GM12878 (cell line): Measurements from ENCODE around the gene TPRA1. TPM values are rescaled to one million over a fixed set of nuclear protein-coding genes. Genes with fewer than 3 reads are reported as not detected.

Source experiments
- CBX5 ChIP-seq: sonication (generic); IDR thresholded peaks from 2 replicates; pipeline ENCODE4 v1.6.1; 2016; ENCODE audit warnings: low read depth, moderate library complexity, mild to moderate bottlenecking, inconsistent platforms
- CHD1 ChIP-seq: IDR thresholded peaks from 2 replicates; pipeline ENCODE4 v1.6.1; 2012; ENCODE audit warnings: low read depth, low read length, improper control_type of control experiment
- E4F1 ChIP-seq: fragments of 450-650 bp; IDR thresholded peaks from 2 replicates; pipeline ENCODE4 v1.6.1; 2018; ENCODE audit warnings: borderline replicate concordance, mild to moderate bottlenecking; ENCODE audit not compliant: partially characterized antibody
- EED ChIP-seq: sonication (generic); IDR thresholded peaks from 2 replicates; pipeline ENCODE4 v1.6.1; 2016; ENCODE audit warnings: antibody characterized with exemption, low read depth
- EGR1 ChIP-seq, 2 experiments: IDR thresholded peaks; 1 replicate in 1 of 2; 2 replicates in 1 of 2; pipeline ENCODE4 v1.6.1; 2011 to 2012; ENCODE audit warnings: low read depth in 2 of 2, low read length in 2 of 2, borderline replicate concordance in 1 of 2, mild to moderate bottlenecking in 1 of 2, moderate library complexity in 1 of 2
- EP300 ChIP-seq, 2 experiments: fragments of 150-350 bp in 1 of 2; IDR thresholded peaks; 2 replicates each; pipeline ENCODE4 v1.6.1; 2011 to 2012; ENCODE audit warnings: low read depth in 2 of 2, low read length in 2 of 2, borderline replicate concordance in 1 of 2, improper control_type of control experiment in 1 of 2, inconsistent platforms in 1 of 2; ENCODE audit not compliant: control insufficient read depth in 1 of 2
- HDAC6 ChIP-seq: fragments of 200-600 bp; sonication (generic); IDR thresholded peaks from one replicate; pipeline ENCODE4 v1.8.0; 2017; ENCODE audit warnings: antibody characterized with exemption; ENCODE audit not compliant: unreplicated experiment
- KAT2A ChIP-seq: conservative IDR thresholded peaks from 2 replicates; pipeline ENCODE4 v1.6.1; 2011; ENCODE audit warnings: low read depth, low read length; ENCODE audit not compliant: control insufficient read depth
- MYB ChIP-seq: fragments of 150-350 bp; IDR thresholded peaks from 2 replicates; pipeline ENCODE4 v1.6.1; 2014; ENCODE audit warnings: mild to moderate bottlenecking, low read depth, low read length, borderline replicate concordance
- NBN ChIP-seq: fragments of 450-650 bp; IDR thresholded peaks from 2 replicates; pipeline ENCODE4 v1.6.1; 2016
- NFYB ChIP-seq: IDR thresholded peaks from 2 replicates; pipeline ENCODE4 v1.6.1; 2011; ENCODE audit warnings: low read depth, mild to moderate bottlenecking, low read length, improper control_type of control experiment, moderate library complexity; ENCODE audit not compliant: insufficient read depth
- POLR2A ChIP-seq: IDR thresholded peaks from 2 replicates; pipeline ENCODE4 v1.6.1; 2011; ENCODE audit warnings: low read depth, mild to moderate bottlenecking, low read length
- POLR2AphosphoS5 ChIP-seq: IDR thresholded peaks from 2 replicates; pipeline ENCODE4 v1.6.1; 2011; ENCODE audit warnings: mild to moderate bottlenecking, low read length, inconsistent platforms
- RUNX3 ChIP-seq: IDR thresholded peaks from 2 replicates; pipeline ENCODE4 v1.6.1; 2012; ENCODE audit warnings: low read length, inconsistent platforms
- SKIL ChIP-seq: fragments of 450-650 bp; IDR thresholded peaks from 2 replicates; pipeline ENCODE4 v1.6.1; 2017; ENCODE audit warnings: mild to moderate bottlenecking, low read depth, inconsistent platforms; ENCODE audit not compliant: poor library complexity, severe bottlenecking
- SMAD1 ChIP-seq: fragments of 450-650 bp; IDR thresholded peaks from 2 replicates; pipeline ENCODE4 v1.6.1; 2018; ENCODE audit warnings: mild to moderate bottlenecking, low read depth; ENCODE audit not compliant: partially characterized antibody
- SMARCA5 ChIP-seq: fragments of 450-650 bp; IDR thresholded peaks from 2 replicates; pipeline ENCODE4 v1.6.1; 2017; ENCODE audit warnings: mild to moderate bottlenecking
- SPI1 ChIP-seq: IDR thresholded peaks from 2 replicates; pipeline ENCODE4 v1.6.1; 2011; ENCODE audit warnings: low read depth, mild to moderate bottlenecking, low read length, moderate library complexity, borderline replicate concordance; ENCODE audit not compliant: insufficient read depth
- SREBF1 ChIP-seq: IDR thresholded peaks from 2 replicates; pipeline ENCODE4 v1.6.1; 2012; ENCODE audit warnings: mild to moderate bottlenecking, low read length
- SUZ12 ChIP-seq: fragments of 200-600 bp; sonication (generic); IDR thresholded peaks from one replicate; pipeline ENCODE4 v1.6.1; 2018; ENCODE audit warnings: antibody characterized with exemption, mild to moderate bottlenecking; ENCODE audit not compliant: unreplicated experiment
- ZBED1 ChIP-seq: IDR thresholded peaks from 2 replicates; pipeline ENCODE4 v1.6.1; 2016; ENCODE audit warnings: borderline replicate concordance
- ZNF687 ChIP-seq: fragments of 450-650 bp; IDR thresholded peaks from 2 replicates; pipeline ENCODE4 v1.6.1; 2017; ENCODE audit warnings: mild to moderate bottlenecking, moderate library complexity
- polyA plus RNA-seq, 11 experiments: library from polyadenylated mRNA; depleted of rRNA in 4 of 11; unstranded in 6 of 11; stranded (reverse) in 5 of 11; fragments of >200 nt; fragmentation: Nextera tagmentation in 4 of 11; fragmentation: Illumina TruSeq in 1 of 11; extraction: Ambion mirVana in 4 of 11; extraction: Trizol in 1 of 11; gene quantifications; 1 replicate in 1 of 11; 2 replicates in 10 of 11; pipeline versions ENCODE4 v1.2.1 to v1.2.3, GENCODE V29; 2011 to 2016; ENCODE audit warnings: inconsistent platforms in 2 of 11, missing spikeins in 2 of 11, low read depth in 1 of 11
- total RNA-seq, 4 experiments: library from RNA; depleted of rRNA in 3 of 4; stranded (reverse); fragments of >200 nt in 3 of 4; fragmentation: Illumina TruSeq in 1 of 4; extraction: Trizol in 1 of 4; gene quantifications; 2 replicates each; pipeline versions ENCODE4 v1.2.1 to v1.2.3, GENCODE V29; 2013 to 2021

TPRA1 gene
- total and polyA plus RNA-seq, 10 of the 15 experiments (the other 5 are each of a cell fraction or from before 2014, with no cell fraction given): 1.8 to 39.6 (median 26.6) TPM

- peak; percentile 34 for TF ChIP-seq ZNF687
- TF ChIP-seq E4F1: no peak
- no peak for TF ChIP-seq SUZ12
- no peak for TF ChIP-seq SREBF1
- TF ChIP-seq HDAC6: no peak
- no peak for TF ChIP-seq SKIL
- no peak for TF ChIP-seq EED
- no peak for TF ChIP-seq NFYB
- TF ChIP-seq SMAD1: no peak
- TF ChIP-seq POLR2A: peak; percentile 16; the same call in 1 of the 2 replicates
- no peak; the same call in 1 of the 2 replicates for TF ChIP-seq RUNX3
- no peak for TF ChIP-seq KAT2A
- no peak for TF ChIP-seq POLR2AphosphoS5
- TF ChIP-seq ZBED1: 0 out of 2 replicates have a peak, but pooled peaks have one; percentile 64
- TF ChIP-seq NBN: no peak
- TF ChIP-seq EP300 (IDR thresholded peaks at IDR 0.05; ENCODE audit: borderline replicate concordance in 1 of 2, control insufficient read depth in 1 of 2, low read depth in 2 of 2, low read length in 2 of 2): no peak
- no peak for TF ChIP-seq SMARCA5
- TF ChIP-seq CHD1: no peak
- TF ChIP-seq EGR1 (IDR thresholded peaks at IDR 0.05; ENCODE audit: borderline replicate concordance in 1 of 2, low read depth in 2 of 2, low read length in 2 of 2): no peak
- no peak for TF ChIP-seq MYB
- no peak for TF ChIP-seq CBX5
- no peak for TF ChIP-seq SPI1
Measured at GRCh38 chr3:127597020-127597771, 6.7 kb upstream of the TPRA1 start (continued).
